ENCODE measurements around the gene DOCK2. TPM values are rescaled to one million over a fixed set of nuclear protein-coding genes. Genes with fewer than 3 reads are reported as not detected.
A peak's percentile ranks its signal among the peaks of the same experiment; 100 is the strongest.

Gene DOCK2
- total RNA-seq, 1 experiment from 2014 or later, result 3.5 TPM

GRCh38 chr5:169627551-169627950 is 9.5 kb upstream of the DOCK2 start:
- no peaks in the 10 kb centered on the region for H3K36me3 ChIP-seq
- DNase-seq (ENCODE audit: low read depth in 1 of 2, low spot score in 2 of 2), result no peak
- H3K27me3 ChIP-seq (replicated peaks), result no peaks in the 10 kb centered on the region
- peak overlapping the region; percentile 1; the same call in 1 of the 2 replicates for H3K27ac ChIP-seq
- H3K4me1 ChIP-seq (replicated peaks), result peaks cover 31% of the 10 kb centered on the region
- H3K9me3 ChIP-seq (replicated peaks), result no peaks in the 10 kb centered on the region; the same call in none of the 2 replicates
- no peak overlapping the region for H3K4me3 ChIP-seq

GRCh38 chr5:169628892-169629291 is 8.2 kb upstream of the DOCK2 start:
- Histone ChIP-seq H3K4me1 (replicated peaks) (peaks cover 31% of the 10 kb centered on the region), H3K27me3 (replicated peaks) (no peaks in the 10 kb centered on the region), H3K27ac (no peak overlapping the region), H3K9me3 (replicated peaks) (no peaks in the 10 kb centered on the region; the same call in 1 of the 2 replicates), H3K36me3 (no peaks in the 10 kb centered on the region), H3K4me3 (no peak overlapping the region)
- DNase-seq (ENCODE audit: low read depth in 1 of 2, low spot score in 2 of 2), result no peak

- H3K27me3 ChIP-seq (replicated peaks), result no peaks in the 10 kb centered on the region
- H3K27ac ChIP-seq, result 0 out of 2 replicates have a peak overlapping the region, but pooled peaks have one; percentile 17
- no peaks in the 10 kb centered on the region; the same call in 1 of the 2 replicates for H3K9me3 ChIP-seq (replicated peaks)
- peak; percentile 42 to 65 for DNase-seq (ENCODE audit: low read depth in 1 of 2, low spot score in 2 of 2)
- H3K4me3 ChIP-seq, result no peak overlapping the region
- H3K36me3 ChIP-seq, result no peaks in the 10 kb centered on the region
- H3K4me1 ChIP-seq (replicated peaks), result peaks cover 31% of the 10 kb centered on the region
Observed at GRCh38 chr5:169629847-169630548, 7.1 kb upstream of the DOCK2 start.

GRCh38 chr5:169631360-169631759 is 5.7 kb upstream of the DOCK2 start:
- Histone ChIP-seq H3K4me3 (no peak overlapping the region), H3K27ac (no peak overlapping the region), H3K27me3 (replicated peaks) (no peaks in the 10 kb centered on the region), H3K36me3 (no peaks in the 10 kb centered on the region), H3K9me3 (replicated peaks) (no peaks in the 10 kb centered on the region; the same call in 1 of the 2 replicates), H3K4me1 (replicated peaks) (peaks cover 28% of the 10 kb centered on the region)
- DNase-seq (ENCODE audit: low read depth in 1 of 2, low spot score in 2 of 2), result no peak

GRCh38 chr5:169632946-169633345 is 4.1 kb upstream of the DOCK2 start:
- Histone ChIP-seq H3K27ac (no peak overlapping the region), H3K4me1 (replicated peaks) (peaks cover 14% of the 10 kb centered on the region), H3K36me3 (no peaks in the 10 kb centered on the region), H3K27me3 (replicated peaks) (no peaks in the 10 kb centered on the region), H3K4me3 (no peak overlapping the region), H3K9me3 (replicated peaks) (no peaks in the 10 kb centered on the region)
- no peak for DNase-seq (ENCODE audit: low read depth in 1 of 2, low spot score in 2 of 2)

GRCh38 chr5:169634606-169635005 is 2.5 kb upstream of the DOCK2 start:
- Histone ChIP-seq H3K36me3 (no peaks in the 10 kb centered on the region), H3K4me3 (no peak overlapping the region), H3K4me1 (replicated peaks) (peaks cover 7% of the 10 kb centered on the region), H3K27ac (no peak overlapping the region), H3K27me3 (replicated peaks) (no peaks in the 10 kb centered on the region), H3K9me3 (replicated peaks) (no peaks in the 10 kb centered on the region; the same call in 1 of the 2 replicates)
- DNase-seq (ENCODE audit: low read depth in 1 of 2, low spot score in 2 of 2), result no peak

GRCh38 chr5:169635936-169636335 is 1.1 kb upstream of the DOCK2 start:
- H3K36me3 ChIP-seq, result no peaks in the 10 kb centered on the region
- no peak overlapping the region for H3K27ac ChIP-seq
- no peak for DNase-seq (ENCODE audit: low read depth in 1 of 2, low spot score in 2 of 2)
- no peaks in the 10 kb centered on the region for H3K4me1 ChIP-seq (replicated peaks)
- no peaks in the 10 kb centered on the region; the same call in none of the 2 replicates for H3K9me3 ChIP-seq (replicated peaks)
- no peak overlapping the region for H3K4me3 ChIP-seq
- H3K27me3 ChIP-seq (replicated peaks), result no peaks in the 10 kb centered on the region

- H3K27ac ChIP-seq, result no peak overlapping the region
- no peaks in the 10 kb centered on the region for H3K36me3 ChIP-seq
- H3K9me3 ChIP-seq (replicated peaks), result no peaks in the 10 kb centered on the region; the same call in none of the 2 replicates
- H3K4me3 ChIP-seq, result no peak overlapping the region
- no peak for DNase-seq (ENCODE audit: low read depth in 1 of 2, low spot score in 2 of 2)
- H3K27me3 ChIP-seq (replicated peaks), result no peaks in the 10 kb centered on the region
- no peaks in the 10 kb centered on the region for H3K4me1 ChIP-seq (replicated peaks)
Observed at GRCh38 chr5:169636477-169637084, 494 bp upstream of the DOCK2 start.

- peak in 1 of 2 experiments; percentile 45 for DNase-seq (ENCODE audit: low read depth in 1 of 2, low spot score in 2 of 2)
- Histone ChIP-seq H3K36me3 (no peaks in the 10 kb centered on the region), H3K4me1 (replicated peaks) (no peaks in the 10 kb centered on the region), H3K27ac (no peak overlapping the region), H3K27me3 (replicated peaks) (no peaks in the 10 kb centered on the region), H3K9me3 (replicated peaks) (no peaks in the 10 kb centered on the region; the same call in none of the 2 replicates), H3K4me3 (no peak overlapping the region)
Observed at GRCh38 chr5:169637549-169638121, 560 bp downstream of the DOCK2 start.

- H3K4me1 ChIP-seq (replicated peaks), result no peaks in the 10 kb centered on the region
- H3K4me3 ChIP-seq, result no peak overlapping the region
- no peaks in the 10 kb centered on the region for H3K27me3 ChIP-seq (replicated peaks)
- no peaks in the 10 kb centered on the region for H3K36me3 ChIP-seq
- no peaks in the 10 kb centered on the region; the same call in none of the 2 replicates for H3K9me3 ChIP-seq (replicated peaks)
- DNase-seq (ENCODE audit: low read depth in 1 of 2, low spot score in 2 of 2), result no peak
- H3K27ac ChIP-seq, result no peak overlapping the region
Observed at GRCh38 chr5:169641253-169641652, 4.2 kb downstream of the DOCK2 start.

- Histone ChIP-seq H3K9me3 (replicated peaks) (no peaks in the 10 kb centered on the region), H3K36me3 (no peaks in the 10 kb centered on the region), H3K27ac (no peak overlapping the region), H3K27me3 (replicated peaks) (no peaks in the 10 kb centered on the region), H3K4me1 (replicated peaks) (peaks cover 26% of the 10 kb centered on the region), H3K4me3 (no peak overlapping the region)
- no peak for DNase-seq (ENCODE audit: low read depth in 1 of 2, low spot score in 2 of 2)
Observed at GRCh38 chr5:169646856-169647255, 9.8 kb downstream of the DOCK2 start.

GRCh38 chr5:169647566-169647965 is 10.5 kb downstream of the DOCK2 start:
- Histone ChIP-seq H3K27ac (no peak overlapping the region), H3K4me1 (replicated peaks) (peaks cover 26% of the 10 kb centered on the region), H3K9me3 (replicated peaks) (no peaks in the 10 kb centered on the region), H3K4me3 (no peak overlapping the region), H3K36me3 (no peaks in the 10 kb centered on the region), H3K27me3 (replicated peaks) (no peaks in the 10 kb centered on the region)
- DNase-seq (ENCODE audit: low read depth in 1 of 2, low spot score in 2 of 2), result no peak

GRCh38 chr5:169648725-169649310 is 11.7 kb downstream of the DOCK2 start:
- no peaks in the 10 kb centered on the region for H3K9me3 ChIP-seq (replicated peaks)
- H3K27ac ChIP-seq, result no peak overlapping the region
- H3K27me3 ChIP-seq (replicated peaks), result no peaks in the 10 kb centered on the region
- H3K4me3 ChIP-seq, result no peak overlapping the region
- no peaks in the 10 kb centered on the region for H3K36me3 ChIP-seq
- H3K4me1 ChIP-seq (replicated peaks), result peaks cover 26% of the 10 kb centered on the region
- DNase-seq (ENCODE audit: low read depth in 1 of 2, low spot score in 2 of 2), result no peak

GRCh38 chr5:169649486-169649885 is 12.4 kb downstream of the DOCK2 start:
- DNase-seq (ENCODE audit: low read depth in 1 of 2, low spot score in 2 of 2), result no peak
- Histone ChIP-seq H3K9me3 (replicated peaks) (no peaks in the 10 kb centered on the region), H3K27me3 (replicated peaks) (no peaks in the 10 kb centered on the region), H3K27ac (no peak overlapping the region), H3K4me3 (no peak overlapping the region), H3K4me1 (replicated peaks) (peaks cover 26% of the 10 kb centered on the region), H3K36me3 (no peaks in the 10 kb centered on the region)
